NCI-H2029 treated with DMSO at 0.1 percent for 48 hours (cell line): ENCODE measurements around the gene ARPC1A.

ENCODE experiments used
- DNase-seq: peaks from one replicate; lab custom pipeline; 2025; lab: John Stamatoyannopoulos, UW

The ARPC1A gene

DNA sequence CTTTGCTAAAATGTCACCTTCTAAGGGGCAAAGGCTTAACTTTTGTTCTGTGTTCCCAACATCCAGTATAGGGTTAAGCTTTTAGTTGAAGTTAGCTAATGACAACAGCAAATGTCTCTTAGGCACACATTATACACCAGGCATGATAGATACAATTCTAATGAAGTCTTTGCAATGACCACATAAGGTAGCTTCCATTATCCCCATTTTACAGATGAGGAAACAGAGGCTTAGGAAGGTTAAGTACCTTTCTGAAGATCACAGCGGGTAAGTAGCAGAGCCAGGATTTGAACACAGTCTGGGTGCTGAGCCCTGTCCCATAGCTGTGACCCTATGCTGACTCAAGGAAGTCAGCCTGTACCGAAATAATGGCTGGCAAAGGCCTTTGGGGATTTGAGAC, 84.9 kb downstream of the ARPC1A start:
- no peak for DNase-seq

GRCh38 chr7:99415513-99416127, 89.9 kb downstream of the ARPC1A start:
- peak; percentile 6 for DNase-seq
